IPS-20b (cell line): ENCODE data around the gene ARHGAP25.

Experiments
- H3K27ac ChIP-seq: one replicate; pipeline ENCODE4 v1.5.1; 2013; ENCODE audit warnings: low read length
- H3K27me3 ChIP-seq: 2 replicates; pipeline ENCODE4 v1.6.1; 2013; ENCODE audit warnings: mild to moderate bottlenecking, low read length, inconsistent platforms; ENCODE audit not compliant: insufficient read depth
- H3K36me3 ChIP-seq: 2 replicates; pipeline ENCODE4 v1.6.1; 2013; ENCODE audit warnings: low read depth, mild to moderate bottlenecking, inconsistent platforms, low read length, moderate library complexity; ENCODE audit not compliant: insufficient read depth
- H3K4me1 ChIP-seq: 2 replicates; pipeline ENCODE4 v1.6.1; 2013; ENCODE audit warnings: mild to moderate bottlenecking, control low read depth, inconsistent platforms, low read length, moderate library complexity; ENCODE audit not compliant: insufficient read depth
- H3K4me3 ChIP-seq: 2 replicates; pipeline ENCODE4 v1.5.1; 2013; ENCODE audit warnings: mild to moderate bottlenecking, low read length, inconsistent platforms
- H3K9ac ChIP-seq: 2 replicates; pipeline ENCODE4 v1.6.1; 2013; ENCODE audit warnings: low read depth, mild to moderate bottlenecking, inconsistent platforms, low read length, moderate library complexity
- H3K9me3 ChIP-seq: 2 replicates; pipeline ENCODE4 v1.6.1; 2013; ENCODE audit warnings: mild to moderate bottlenecking, low read depth, low read length, inconsistent platforms; ENCODE audit not compliant: insufficient read depth

The ARHGAP25 gene

GRCh38 chr2:68811364-68811763 lies 76.8 kb downstream of the ARHGAP25 start:
- no peaks in the 10 kb centered on the region; the same call in 1 of the 2 replicates for H3K4me1 ChIP-seq

GRCh38 chr2:68812251-68812650 lies 77.6 kb downstream of the ARHGAP25 start:
- H3K4me1 ChIP-seq = no peaks in the 10 kb centered on the region; the same call in 1 of the 2 replicates
- H3K27me3 ChIP-seq = no peaks in the 10 kb centered on the region
- H3K27ac ChIP-seq = no peak overlapping the region
- no peak overlapping the region for H3K9ac ChIP-seq
- H3K4me3 ChIP-seq = no peak overlapping the region
- H3K36me3 ChIP-seq = no peaks in the 10 kb centered on the region
- H3K9me3 ChIP-seq = no peaks in the 10 kb centered on the region

More at GRCh38 chr2:68811364-68811763, 76.8 kb downstream of the ARHGAP25 start:
- Histone ChIP-seq H3K4me3 (no peak overlapping the region), H3K27ac (no peak overlapping the region), H3K9me3 (no peaks in the 10 kb centered on the region), H3K36me3 (no peaks in the 10 kb centered on the region), H3K9ac (no peak overlapping the region), H3K27me3 (no peaks in the 10 kb centered on the region)

- Histone ChIP-seq H3K4me1 (no peaks in the 10 kb centered on the region; the same call in 1 of the 2 replicates), H3K27ac (no peak overlapping the region), H3K36me3 (no peaks in the 10 kb centered on the region), H3K9me3 (no peaks in the 10 kb centered on the region), H3K4me3 (no peak overlapping the region), H3K27me3 (no peaks in the 10 kb centered on the region), H3K9ac (no peak overlapping the region)
These were observed 79.0 kb downstream of the ARHGAP25 start for GRCh38 chr2:68813596-68813995.

GRCh38 chr2:68817306-68817705 lies 82.7 kb downstream of the ARHGAP25 start:
- Histone ChIP-seq H3K4me3 (no peak overlapping the region), H3K36me3 (no peaks in the 10 kb centered on the region), H3K27ac (no peak overlapping the region), H3K4me1 (no peaks in the 10 kb centered on the region; the same call in 1 of the 2 replicates), H3K9me3 (no peaks in the 10 kb centered on the region), H3K9ac (no peak overlapping the region), H3K27me3 (no peaks in the 10 kb centered on the region)

- Histone ChIP-seq H3K27me3 (no peaks in the 10 kb centered on the region), H3K27ac (no peak overlapping the region), H3K9ac (no peak overlapping the region), H3K4me1 (no peaks in the 10 kb centered on the region; the same call in 1 of the 2 replicates), H3K9me3 (no peaks in the 10 kb centered on the region), H3K36me3 (no peaks in the 10 kb centered on the region), H3K4me3 (no peak overlapping the region)
These were observed 84.9 kb downstream of the ARHGAP25 start for GRCh38 chr2:68819556-68819955.

- Histone ChIP-seq H3K36me3 (no peaks in the 10 kb centered on the region), H3K9ac (no peak overlapping the region), H3K27ac (no peak overlapping the region), H3K27me3 (no peaks in the 10 kb centered on the region), H3K4me1 (no peaks in the 10 kb centered on the region), H3K4me3 (no peak overlapping the region), H3K9me3 (no peaks in the 10 kb centered on the region)
These were observed 87.7 kb downstream of the ARHGAP25 start for GRCh38 chr2:68822207-68822872.

- Histone ChIP-seq H3K27ac (no peak overlapping the region), H3K36me3 (no peaks in the 10 kb centered on the region), H3K9ac (no peak overlapping the region), H3K9me3 (no peaks in the 10 kb centered on the region), H3K27me3 (no peaks in the 10 kb centered on the region), H3K4me1 (no peaks in the 10 kb centered on the region; the same call in 1 of the 2 replicates), H3K4me3 (no peak overlapping the region)
These were observed 90.2 kb downstream of the ARHGAP25 start for GRCh38 chr2:68824831-68825230.

- H3K36me3 ChIP-seq = no peaks in the 10 kb centered on the region
- H3K4me3 ChIP-seq = no peak overlapping the region
- H3K4me1 ChIP-seq = no peaks in the 10 kb centered on the region; the same call in 1 of the 2 replicates
- H3K27me3 ChIP-seq = no peaks in the 10 kb centered on the region
- no peak overlapping the region for H3K27ac ChIP-seq
- no peak overlapping the region for H3K9ac ChIP-seq
- H3K9me3 ChIP-seq = no peaks in the 10 kb centered on the region
These were observed 91.3 kb downstream of the ARHGAP25 start for GRCh38 chr2:68825866-68826265.

- H3K9ac ChIP-seq = no peak overlapping the region
- no peak overlapping the region for H3K4me3 ChIP-seq
- H3K27me3 ChIP-seq = no peaks in the 10 kb centered on the region
- H3K27ac ChIP-seq = no peak overlapping the region
- H3K36me3 ChIP-seq = no peaks in the 10 kb centered on the region
- H3K4me1 ChIP-seq = no peaks in the 10 kb centered on the region; the same call in 1 of the 2 replicates
- no peaks in the 10 kb centered on the region for H3K9me3 ChIP-seq
These were observed 93.1 kb downstream of the ARHGAP25 start for GRCh38 chr2:68827666-68828065.

GRCh38 chr2:68828887-68829708 lies 94.5 kb downstream of the ARHGAP25 start:
- Histone ChIP-seq H3K36me3 (no peaks in the 10 kb centered on the region), H3K9ac (no peak overlapping the region), H3K27me3 (no peaks in the 10 kb centered on the region), H3K27ac (no peak overlapping the region), H3K4me3 (no peak overlapping the region), H3K4me1 (no peaks in the 10 kb centered on the region; the same call in 1 of the 2 replicates), H3K9me3 (no peaks in the 10 kb centered on the region)

GRCh38 chr2:68829749-68830148 lies 95.1 kb downstream of the ARHGAP25 start:
- H3K36me3 ChIP-seq = no peaks in the 10 kb centered on the region
- no peaks in the 10 kb centered on the region for H3K9me3 ChIP-seq
- no peak overlapping the region for H3K4me3 ChIP-seq
- no peaks in the 10 kb centered on the region for H3K27me3 ChIP-seq
- H3K9ac ChIP-seq = no peak overlapping the region
- no peak overlapping the region for H3K27ac ChIP-seq
- H3K4me1 ChIP-seq = no peaks in the 10 kb centered on the region; the same call in 1 of the 2 replicates
